Heart left ventricle (tissue), 16 donors: ENCODE results near the gene EP400. TPM values are rescaled to one million over a fixed set of nuclear protein-coding genes. Genes with fewer than 3 reads are reported as not detected.

Experiments
- ATAC-seq, 4 donors: fragments of 200-7000 bp; cut with Tn5 transposase; one replicate each; pipeline ENCODE4 v1.9.1; 2020 to 2022; ENCODE audit warnings: moderate library complexity in 4 of 4, mild to moderate bottlenecking in 3 of 4, moderate number of reproducible peaks in 1 of 4
- DNase-seq, 5 donors: peaks; one replicate each; pipeline ENCODE4 v3.0.0-alpha.2; 2020
- H3K27ac ChIP-seq, 12 donors: fragments of 200-600 bp; sonication (generic) in 4 of 12; one replicate each; pipeline versions ENCODE4 v1.5.0 to v1.8.0; 2016 to 2022; ENCODE audit warnings: mild to moderate bottlenecking in 2 of 12
- H3K27me3 ChIP-seq, 9 donors: fragments of 200-600 bp; sonication (generic) in 2 of 9; one replicate each; pipeline versions ENCODE4 v1.5.1 to v1.8.0; 2016 to 2022; ENCODE audit warnings: mild to moderate bottlenecking in 3 of 9
- H3K36me3 ChIP-seq, 9 donors: fragments of 200-600 bp; sonication (generic) in 2 of 9; one replicate each; pipeline versions ENCODE4 v1.5.0 to v1.8.0; 2018 to 2022; ENCODE audit warnings: mild to moderate bottlenecking in 2 of 9
- H3K4me1 ChIP-seq, 12 donors: fragments of 200-600 bp; sonication (generic) in 4 of 12; one replicate each; pipeline versions ENCODE4 v1.5.0 to v1.8.0; 2016 to 2022; ENCODE audit warnings: mild to moderate bottlenecking in 3 of 12
- H3K4me3 ChIP-seq, 12 donors: fragments of 200-600 bp; sonication (generic) in 4 of 12; one replicate each; pipeline versions ENCODE4 v1.5.0 to v1.8.0; 2017 to 2022; ENCODE audit warnings: mild to moderate bottlenecking in 9 of 12, moderate library complexity in 4 of 12
- H3K9me3 ChIP-seq, 12 donors: fragments of 200-600 bp; sonication (generic) in 4 of 12; one replicate each; pipeline versions ENCODE4 v1.5.0 to v1.8.0; 2016 to 2022; ENCODE audit warnings: mild to moderate bottlenecking in 1 of 12
- POLR2A ChIP-seq, 2 donors: fragments of 450-650 bp; IDR thresholded peaks; one replicate each; pipeline ENCODE4 v1.6.1; 2017; ENCODE audit warnings: antibody characterized with exemption in 2 of 2, mild to moderate bottlenecking in 2 of 2, moderate library complexity in 2 of 2
- WGBS, 4 donors: extraction: QIAGEN DNeasy Blood & Tissue Kit in 2 of 4; methylation state at CpG; one replicate each; pipeline versions ENCODE4 v1.1.5 to v1.1.7; 2013 to 2018; 5-methylcytosine and 5-hydroxymethylcytosine counted together
- intact Hi-C, 10 donors: fragments of 100-400 bp; cut with DNase I; formaldehyde crosslinking; loops; one replicate each; pipeline versions ENCODE4 v1.11.1 to v1.14.2; 2022
- polyA plus RNA-seq, 2 donors: library from polyadenylated mRNA; stranded (reverse); fragments of 200-250 nt; gene quantifications; one replicate each; pipeline ENCODE4 v1.2.3, GENCODE V29; 2013
- total RNA-seq, 9 donors: library from RNA; depleted of rRNA in 2 of 9; stranded (reverse); fragments of >200 nt in 2 of 9; fragmentation: NEBNext Ultra II Directional in 3 of 9; extraction: Animal tissue kit (Norgen Biotek cat#: 25700) in 3 of 9; gene quantifications; one replicate each; pipeline versions ENCODE4 v1.1.0 to v1.2.4, GENCODE V29; 2016 to 2023
- TF ChIP-seq, protein P1 (sequence below), 12 donors: fragments of 200-600 bp; sonication (generic) in 4 of 12; IDR thresholded peaks; one replicate each; pipeline versions ENCODE4 v1.5.0 to v1.8.0; 2018 to 2022; ENCODE audit warnings: antibody characterized with exemption in 12 of 12, mild to moderate bottlenecking in 5 of 12
- donor health status: ischemic (EF 13 %, LVEDD 7.1; RV severe dilation, severe dysfunction).
- donor health status: healthy with polysubstance abuse.
- donor health status: DM: no; HTN: yes; CAD: no.
- donor health status: DM: no; HTN: no; CAD: no.
- donor health status: ischemic (EF 25% LVEDD 6.9; RV normal size, moderate dysfunction).
- donor health status: ischemic (EF 25% LVEDD 5.7; RV mildly dilated, moderate dysfunction).
- donor health status: healthy.
- donor health status: DM: yes; HTN: yes; CAD: no.
- donor health status: ischemic (EF 35%, LVEDD 5.7; RV mildly dilated, moderate dysfunction).
- donor health status: nonischemic (EF 11% LVEDD 7.7; RV severe dilation, severe dysfunction).
- donor health status: DM: yes; HTN: yes; CAD: no.
- donor health status: PGD.
- donor health status: ischemic (EF 29% LVEDD 5.4; RV normal size, mild dysfunction).
- donor health status: nonischemic (EF 23%, LVEDD 6.1; RV moderate dilation, normal function).

EP400 gene
- total and polyA plus RNA-seq, 11 donors = 9.8 to 27.8 (median 13.5) TPM

DNA sequence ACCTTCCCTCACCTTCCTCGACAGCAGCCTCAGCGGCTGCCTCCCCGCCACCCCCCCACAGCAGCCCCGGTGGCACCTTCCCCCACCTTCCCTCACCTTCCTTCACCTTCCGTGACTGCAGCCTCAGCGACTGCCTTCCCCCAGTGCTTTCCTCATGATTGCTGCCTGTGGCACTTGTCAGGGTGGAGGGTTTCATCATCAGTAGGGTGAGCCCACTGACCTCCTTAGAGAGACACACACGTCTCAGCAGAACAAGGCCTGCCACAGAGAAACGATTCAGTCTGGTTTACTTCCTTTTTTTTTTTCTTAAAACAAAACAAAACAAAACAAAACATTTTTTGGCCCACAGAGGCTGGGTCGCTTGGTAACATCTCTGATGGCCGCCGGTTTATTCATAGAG lies 75.0 kb downstream of the EP400 start:
- no peak for TF ChIP-seq POLR2A (IDR thresholded peaks at IDR 0.05)
- TF ChIP-seq, protein P1, sequence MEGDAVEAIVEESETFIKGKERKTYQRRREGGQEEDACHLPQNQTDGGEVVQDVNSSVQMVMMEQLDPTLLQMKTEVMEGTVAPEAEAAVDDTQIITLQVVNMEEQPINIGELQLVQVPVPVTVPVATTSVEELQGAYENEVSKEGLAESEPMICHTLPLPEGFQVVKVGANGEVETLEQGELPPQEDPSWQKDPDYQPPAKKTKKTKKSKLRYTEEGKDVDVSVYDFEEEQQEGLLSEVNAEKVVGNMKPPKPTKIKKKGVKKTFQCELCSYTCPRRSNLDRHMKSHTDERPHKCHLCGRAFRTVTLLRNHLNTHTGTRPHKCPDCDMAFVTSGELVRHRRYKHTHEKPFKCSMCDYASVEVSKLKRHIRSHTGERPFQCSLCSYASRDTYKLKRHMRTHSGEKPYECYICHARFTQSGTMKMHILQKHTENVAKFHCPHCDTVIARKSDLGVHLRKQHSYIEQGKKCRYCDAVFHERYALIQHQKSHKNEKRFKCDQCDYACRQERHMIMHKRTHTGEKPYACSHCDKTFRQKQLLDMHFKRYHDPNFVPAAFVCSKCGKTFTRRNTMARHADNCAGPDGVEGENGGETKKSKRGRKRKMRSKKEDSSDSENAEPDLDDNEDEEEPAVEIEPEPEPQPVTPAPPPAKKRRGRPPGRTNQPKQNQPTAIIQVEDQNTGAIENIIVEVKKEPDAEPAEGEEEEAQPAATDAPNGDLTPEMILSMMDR (IDR thresholded peaks at IDR 0.05) = no peak
- DNase-seq (no peak), ATAC-seq (no peak)
- Histone ChIP-seq H3K27me3 (no peaks in the 10 kb centered on the region), H3K27ac (no peak overlapping the region), H3K9me3 (no peaks in the 10 kb centered on the region), H3K4me3 (no peak overlapping the region), H3K4me1 (peaks cover 0 to 3% (median 0%) of the 10 kb centered on the region in 12 donors), H3K36me3 (peaks cover 0 to 100% (median 90%) of the 10 kb centered on the region in 9 donors)
- 86 to 92% (median 88%) methylated on average over 11 of the region's 11 CpGs for WGBS, 4 donors
- intact Hi-C loops = no loop called here

DNA sequence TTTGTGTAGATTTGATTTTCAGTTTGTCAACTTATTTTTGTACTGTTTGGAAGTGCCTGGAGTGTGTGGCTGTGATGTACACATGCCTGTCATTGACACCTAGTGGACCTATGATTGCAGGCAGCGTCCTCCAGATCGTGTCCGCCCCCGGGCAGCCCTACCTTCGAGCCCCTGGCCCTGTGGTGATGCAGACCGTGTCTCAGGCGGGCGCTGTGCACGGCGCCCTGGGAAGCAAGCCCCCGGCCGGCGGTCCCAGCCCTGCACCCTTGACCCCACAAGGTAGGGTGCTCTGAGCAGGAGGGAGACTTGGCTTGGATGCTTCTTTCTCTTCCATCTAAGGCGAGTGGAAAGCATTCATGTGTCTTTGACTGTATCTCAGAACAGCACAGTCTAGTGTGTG lies 75.8 kb downstream of the EP400 start:
- Histone ChIP-seq H3K36me3 (peaks cover 0 to 100% (median 90%) of the 10 kb centered on the region in 9 donors), H3K27me3 (no peaks in the 10 kb centered on the region), H3K4me3 (no peak overlapping the region), H3K4me1 (peaks cover 0 to 9% (median 0%) of the 10 kb centered on the region in 12 donors), H3K9me3 (no peaks in the 10 kb centered on the region), H3K27ac (no peak overlapping the region)
- no peak for ATAC-seq
- 96 to 97% (median 97%) methylated on average over 14 of the region's 14 CpGs for WGBS, 4 donors
- intact Hi-C loops = no loop called here
- no peak for DNase-seq
- TF ChIP-seq, protein P1 (IDR thresholded peaks at IDR 0.05) = no peak
- TF ChIP-seq POLR2A (IDR thresholded peaks at IDR 0.05) = no peak

DNA sequence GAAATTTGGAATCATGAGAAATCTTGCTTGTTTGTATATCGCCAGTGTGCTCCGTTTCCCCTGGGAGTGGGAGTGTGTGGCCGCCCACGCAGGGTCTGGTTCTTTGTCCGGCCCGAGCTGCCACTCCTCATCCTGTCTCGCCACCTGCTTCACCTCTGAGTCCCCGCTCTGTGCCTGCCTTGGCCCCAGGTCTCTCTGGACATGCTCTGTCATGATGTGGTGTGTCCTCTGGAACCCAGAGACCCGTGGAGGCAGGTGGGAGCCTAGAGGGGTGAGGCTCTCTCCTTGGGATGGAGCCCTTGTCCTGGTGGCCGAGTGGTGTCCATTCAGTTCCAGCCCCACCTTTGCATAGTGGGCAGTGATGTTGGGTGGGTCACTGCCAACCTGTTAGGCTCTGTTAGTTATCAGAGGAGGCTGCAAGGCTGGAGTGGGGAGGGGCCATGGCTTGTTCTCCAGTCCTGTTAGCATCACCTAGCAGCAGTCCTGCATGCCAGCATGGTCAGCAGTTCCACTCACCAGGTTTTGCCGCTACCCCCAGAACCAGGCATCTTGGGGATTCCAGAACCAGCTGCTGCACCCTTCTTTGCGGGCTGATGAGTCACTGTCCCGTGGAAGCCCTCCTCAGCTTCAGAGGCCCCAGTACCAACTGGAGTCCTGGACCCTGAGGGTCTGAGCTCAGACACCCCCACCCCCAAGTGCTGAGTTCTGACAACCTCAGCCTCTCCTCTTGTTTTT lies 76.5 kb downstream of the EP400 start:
- peaks cover 0 to 100% (median 87%) of the 10 kb centered on the region in 9 donors for H3K36me3 ChIP-seq
- no peaks in the 10 kb centered on the region for H3K27me3 ChIP-seq
- intact Hi-C loops = no loop called here
- ATAC-seq (no peak), DNase-seq (peak in 1 of 5 donors; percentile 33)
- H3K4me1 ChIP-seq = peaks cover 0 to 14% (median 0%) of the 10 kb centered on the region in 12 donors
- no peak overlapping the region for H3K4me3 ChIP-seq
- H3K27ac ChIP-seq = no peak overlapping the region
- TF ChIP-seq, protein P1 (IDR thresholded peaks at IDR 0.05) = no peak
- TF ChIP-seq POLR2A (IDR thresholded peaks at IDR 0.05) = no peak
- no peaks in the 10 kb centered on the region for H3K9me3 ChIP-seq
- 81 to 91% (median 87%) methylated on average over 11 to 13 of the region's 13 CpGs for WGBS, 4 donors

DNA sequence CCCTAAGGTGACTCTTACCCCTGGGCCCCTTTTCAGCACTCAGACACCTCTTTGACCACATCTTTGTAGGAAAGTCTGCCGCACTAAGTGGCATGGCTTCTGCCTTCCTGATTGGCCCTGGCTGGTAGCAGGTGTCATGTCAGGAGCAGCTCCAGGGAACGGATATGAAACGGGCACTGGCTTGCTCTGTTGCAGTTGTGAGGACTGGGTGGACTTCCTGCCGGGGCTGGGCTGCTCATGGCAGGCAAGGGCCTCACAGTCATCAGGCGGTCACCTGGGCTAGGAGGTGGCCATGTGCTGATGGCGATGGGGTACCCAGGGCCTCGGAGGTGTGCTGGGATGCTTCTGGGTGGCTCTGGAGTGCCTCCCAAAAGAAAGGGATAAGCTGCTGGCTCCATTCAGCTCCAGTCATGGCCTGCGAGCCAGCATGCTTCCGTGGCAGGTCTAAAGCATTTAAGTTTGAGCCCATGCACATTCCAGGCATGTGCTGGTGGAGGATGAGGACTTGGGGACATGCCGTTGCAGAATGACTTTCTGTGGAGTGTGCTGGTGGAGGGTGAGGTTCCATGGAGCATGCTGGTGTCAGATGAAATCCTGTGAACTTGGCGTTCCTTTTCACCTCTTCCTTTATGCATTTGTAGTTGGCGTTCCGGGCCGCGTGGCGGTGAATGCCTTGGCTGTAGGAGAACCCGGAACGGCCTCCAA lies 77.2 kb downstream of the EP400 start:
- Histone ChIP-seq H3K27me3 (no peaks in the 10 kb centered on the region), H3K9me3 (no peaks in the 10 kb centered on the region), H3K36me3 (peaks cover 0 to 100% (median 85%) of the 10 kb centered on the region in 9 donors), H3K27ac (no peak overlapping the region), H3K4me1 (peaks cover 0 to 20% (median 0%) of the 10 kb centered on the region in 12 donors), H3K4me3 (no peak overlapping the region)
- ATAC-seq (no peak), DNase-seq (peak in 1 of 5 donors; percentile 47)
- 91 to 98% (median 95%) methylated on average over 13 to 18 of the region's 18 CpGs for WGBS, 4 donors
- TF ChIP-seq, protein P1 (IDR thresholded peaks at IDR 0.05) = no peak
- TF ChIP-seq POLR2A (IDR thresholded peaks at IDR 0.05) = no peak
- intact Hi-C loops = no loop called here
